NCI-H774 (cell line): ENCODE measurements around the gene CELF6.
"Not testable (repeated sequence)": the region's sequence is repeated elsewhere in the genome, so short reads cannot be mapped to it uniquely, and the experiment has no call there.

ENCODE experiments used
- DNase-seq: peaks from one replicate; lab custom pipeline; 2025; lab: John Stamatoyannopoulos, UW

Gene CELF6

DNA sequence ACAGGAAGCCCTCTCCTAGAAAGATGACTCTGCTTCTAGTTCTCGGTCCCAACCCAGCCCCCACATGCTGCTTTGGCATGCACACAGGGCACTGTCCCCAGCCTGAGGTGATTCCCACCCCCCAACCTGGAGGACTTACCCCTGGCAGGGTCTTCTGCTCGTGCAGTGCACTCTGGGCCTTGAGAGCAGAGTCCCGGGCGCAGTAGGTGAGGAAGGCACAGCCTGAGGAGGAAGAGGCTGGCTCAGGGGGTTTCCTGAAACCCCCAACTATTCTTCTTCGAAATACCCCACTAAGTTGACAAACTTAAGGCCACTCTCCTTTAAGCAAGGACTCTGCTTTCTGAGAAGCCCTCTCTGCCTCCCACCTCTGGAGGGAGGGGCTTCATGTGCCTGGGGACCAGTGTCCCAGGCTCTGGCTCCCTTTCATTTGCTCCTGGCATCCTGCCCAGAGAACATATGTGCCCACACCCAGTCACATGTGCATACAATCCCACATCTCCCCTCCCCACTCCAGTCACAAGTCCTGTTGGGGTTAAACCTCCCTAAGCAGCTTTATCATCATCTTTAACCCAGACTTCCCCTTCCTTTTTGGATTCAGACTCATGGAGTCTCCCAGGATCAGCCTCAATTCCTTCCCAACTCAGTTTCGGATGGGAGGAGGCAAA is 4.1 kb downstream of the CELF6 start:
- no peak for DNase-seq

DNA sequence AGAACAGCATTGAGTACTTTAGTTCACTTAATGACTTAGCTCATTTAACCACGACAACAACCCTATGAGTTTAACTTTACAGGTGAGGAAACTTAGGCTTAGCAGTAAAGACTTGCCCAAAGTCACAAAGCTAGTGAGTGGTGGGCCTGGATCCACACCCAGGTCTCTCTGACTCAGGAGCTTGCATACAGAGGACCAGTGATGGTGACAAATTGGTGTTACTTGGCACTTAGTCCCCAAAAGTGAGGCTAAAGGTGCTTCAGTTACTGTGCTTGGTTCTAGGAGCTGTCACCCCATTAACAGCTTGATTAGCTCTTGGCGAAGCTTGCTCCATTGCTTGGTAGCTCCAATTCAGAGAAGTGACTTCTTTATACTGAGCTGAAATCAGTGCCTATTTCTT is 6.1 kb downstream of the CELF6 start:
- no peak for DNase-seq

DNA sequence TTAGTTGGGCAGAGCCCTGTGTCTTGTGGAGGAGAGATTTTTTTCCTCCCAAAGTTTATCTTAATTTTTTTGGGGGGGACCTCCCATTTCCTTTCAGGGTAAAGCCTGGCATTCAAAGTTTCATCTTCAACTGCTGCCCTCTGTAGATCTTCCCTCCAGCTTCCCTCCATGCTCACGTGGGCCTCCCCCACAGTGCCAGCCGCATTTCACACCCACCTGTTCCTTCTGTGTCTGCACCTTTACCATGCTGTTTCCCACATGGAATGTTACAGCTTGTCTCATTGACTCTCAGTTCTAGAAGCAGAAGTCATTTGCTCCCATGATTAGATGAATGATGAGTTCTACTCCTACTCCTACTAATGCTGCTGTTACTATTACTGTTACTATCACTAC is 6.5 kb downstream of the CELF6 start:
- DNase-seq = no peak

DNA sequence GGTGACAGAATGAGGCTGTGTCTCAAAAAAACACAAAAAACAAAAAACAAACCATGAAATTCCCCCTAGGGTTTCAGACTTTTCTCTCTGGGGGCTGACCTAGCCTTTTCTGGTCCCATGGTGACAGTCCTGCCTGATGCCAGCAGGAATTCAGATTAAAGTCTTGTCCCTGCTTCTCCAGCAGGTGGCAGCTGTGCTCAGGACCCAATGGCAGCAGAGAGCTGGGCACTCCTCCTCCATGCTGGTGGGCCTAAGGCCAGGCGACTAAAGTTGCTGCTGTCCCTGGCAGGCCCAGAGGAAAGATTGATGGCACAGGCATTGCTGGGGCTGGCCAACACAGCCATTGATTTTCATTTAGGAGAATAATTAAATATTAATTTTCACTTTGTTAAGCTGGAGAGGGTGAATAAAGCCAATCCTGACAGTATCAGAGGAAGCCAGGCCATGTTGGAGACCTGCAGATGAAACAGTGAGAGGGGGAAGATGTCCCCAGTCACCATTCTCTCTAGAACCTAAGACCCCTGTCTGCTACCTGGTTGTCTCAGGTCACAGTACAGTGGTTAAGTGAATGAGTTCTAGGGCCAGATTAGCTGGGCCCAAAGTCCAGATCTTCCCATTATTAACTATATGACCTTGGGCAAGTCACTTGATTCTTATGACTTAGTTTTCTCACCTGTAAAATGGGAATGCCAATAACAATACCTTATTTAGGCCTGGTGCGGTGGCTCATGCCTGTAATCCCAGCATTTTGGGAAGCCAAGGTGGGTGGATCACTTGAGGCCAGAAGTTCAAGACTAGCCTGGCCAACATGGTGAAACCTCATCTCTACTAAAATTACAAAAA is 7.1 kb downstream of the CELF6 start:
- DNase-seq = peak; percentile 40

DNA sequence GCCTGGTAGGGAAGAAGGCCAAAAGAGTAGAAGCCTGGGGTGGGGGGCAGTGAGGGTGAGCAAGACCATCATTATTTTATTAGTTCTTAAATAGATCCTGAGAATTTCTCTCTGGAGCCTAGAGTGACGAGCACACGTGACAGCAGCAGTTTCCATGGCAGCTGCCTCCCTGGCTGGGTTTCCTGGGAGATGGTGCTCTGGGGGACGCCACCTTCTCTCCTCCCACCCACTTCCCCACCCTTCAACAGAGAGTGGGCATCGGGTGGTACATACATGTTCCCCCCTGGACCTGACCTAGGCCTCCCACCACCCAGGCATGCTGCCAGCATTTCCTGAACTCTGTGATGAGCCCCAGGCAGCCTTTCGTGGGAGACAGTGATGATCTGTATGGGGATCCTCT is 12.9 kb downstream of the CELF6 start:
- no peak for DNase-seq

DNA sequence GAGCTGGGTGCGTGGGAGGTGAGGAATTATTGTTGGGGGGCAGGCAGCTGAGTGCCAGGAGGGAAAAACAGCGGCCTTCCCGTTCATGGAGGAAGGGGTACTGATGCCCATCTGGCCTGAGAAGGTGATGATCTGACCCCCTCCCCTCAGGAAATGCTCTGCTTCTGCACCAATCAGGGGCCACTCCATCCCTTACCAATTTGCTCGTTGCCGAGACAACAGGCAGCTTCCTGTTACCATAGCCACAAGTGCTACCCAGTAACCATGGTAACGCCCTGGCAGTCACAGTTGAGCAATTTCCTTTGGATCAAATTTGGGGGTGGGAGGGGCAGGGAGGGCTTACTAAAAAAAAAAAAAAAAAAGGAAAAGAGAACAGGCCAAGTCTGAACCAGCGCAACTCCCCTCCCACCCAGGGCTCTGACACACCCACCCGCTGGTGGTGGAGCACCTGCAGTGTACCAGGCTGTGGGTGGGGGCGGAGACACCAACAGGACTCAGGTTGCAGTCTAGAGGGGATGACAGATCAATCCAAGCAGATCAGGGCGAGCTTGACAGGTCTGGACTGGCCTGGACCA is 13.7 kb downstream of the CELF6 start:
- no peak for DNase-seq

DNA sequence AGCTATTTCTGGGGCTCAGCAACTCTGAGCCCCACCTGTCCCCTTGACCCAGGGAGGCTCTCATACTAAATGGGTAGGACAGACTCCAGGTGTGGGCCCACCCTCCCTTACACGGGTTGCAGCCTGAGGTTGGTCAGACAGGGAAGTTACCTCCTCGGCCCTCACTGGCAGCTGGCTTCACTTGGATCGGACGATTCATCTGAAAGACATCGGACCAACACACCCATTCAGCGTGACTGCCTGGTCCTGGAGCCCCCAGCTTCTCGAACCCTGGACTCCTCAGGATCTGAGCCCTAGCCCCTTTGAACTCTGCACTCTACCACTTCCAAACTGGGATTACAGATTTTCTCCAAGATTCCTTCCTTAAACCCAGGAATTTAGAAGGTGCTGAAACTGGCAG is 15.4 kb downstream of the CELF6 start:
- no peak for DNase-seq

DNA sequence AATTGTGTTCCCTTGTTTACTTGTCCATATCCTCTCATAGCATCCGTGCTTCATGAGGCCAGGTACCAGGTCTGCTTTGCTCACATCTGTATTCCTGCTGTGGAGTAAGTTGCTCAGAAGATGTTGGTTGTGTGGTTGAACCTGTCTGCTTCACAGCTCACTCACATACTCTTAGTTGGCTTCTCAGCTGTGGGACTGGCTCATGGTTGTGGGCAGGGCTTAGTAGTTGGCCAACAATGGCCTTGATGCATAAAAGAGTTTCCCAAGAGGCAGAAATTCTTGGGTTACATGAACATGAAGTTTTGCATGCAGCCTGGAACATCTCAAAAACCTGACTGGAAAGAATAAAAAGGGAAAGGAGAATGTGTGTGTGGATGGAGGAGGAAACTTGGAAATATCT is 17.0 kb downstream of the CELF6 start:
- DNase-seq = no peak

DNA sequence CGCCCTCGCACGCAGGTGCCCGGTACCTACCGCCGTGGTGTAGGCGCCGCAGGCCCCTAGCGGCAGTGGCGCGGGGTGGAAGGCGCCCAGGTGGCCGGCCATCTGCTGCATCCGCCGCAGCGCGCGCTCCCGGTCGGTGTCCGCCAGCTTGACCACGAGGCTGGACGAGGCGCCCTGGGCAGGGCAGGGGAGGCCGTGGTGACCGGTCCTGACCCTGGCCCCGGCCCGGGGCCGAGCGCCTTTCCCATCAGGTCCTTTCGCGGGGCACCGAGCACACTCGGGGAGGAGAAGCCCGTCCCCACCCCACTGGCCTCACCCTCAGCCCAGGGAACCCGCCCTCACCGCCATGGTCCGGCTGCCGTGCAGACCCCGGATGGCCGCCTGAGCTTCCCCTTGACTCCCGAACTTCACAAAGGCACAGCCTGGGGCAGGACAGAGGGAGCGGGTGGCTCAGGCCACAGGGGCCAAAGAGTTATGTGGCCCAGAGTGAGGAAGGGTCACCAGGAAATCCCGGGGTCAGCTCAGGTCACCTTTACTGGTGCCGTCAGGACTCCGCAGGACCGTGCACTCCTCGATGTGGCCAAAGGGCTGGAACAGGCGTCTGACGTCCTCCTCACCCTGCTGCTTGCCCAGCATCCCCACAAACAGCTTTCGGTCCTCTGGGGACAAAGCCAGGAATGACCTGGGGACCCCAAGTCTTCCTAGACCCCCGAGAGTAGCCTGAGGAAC is 30.2 kb downstream of the CELF6 start:
- no peak for DNase-seq

DNA sequence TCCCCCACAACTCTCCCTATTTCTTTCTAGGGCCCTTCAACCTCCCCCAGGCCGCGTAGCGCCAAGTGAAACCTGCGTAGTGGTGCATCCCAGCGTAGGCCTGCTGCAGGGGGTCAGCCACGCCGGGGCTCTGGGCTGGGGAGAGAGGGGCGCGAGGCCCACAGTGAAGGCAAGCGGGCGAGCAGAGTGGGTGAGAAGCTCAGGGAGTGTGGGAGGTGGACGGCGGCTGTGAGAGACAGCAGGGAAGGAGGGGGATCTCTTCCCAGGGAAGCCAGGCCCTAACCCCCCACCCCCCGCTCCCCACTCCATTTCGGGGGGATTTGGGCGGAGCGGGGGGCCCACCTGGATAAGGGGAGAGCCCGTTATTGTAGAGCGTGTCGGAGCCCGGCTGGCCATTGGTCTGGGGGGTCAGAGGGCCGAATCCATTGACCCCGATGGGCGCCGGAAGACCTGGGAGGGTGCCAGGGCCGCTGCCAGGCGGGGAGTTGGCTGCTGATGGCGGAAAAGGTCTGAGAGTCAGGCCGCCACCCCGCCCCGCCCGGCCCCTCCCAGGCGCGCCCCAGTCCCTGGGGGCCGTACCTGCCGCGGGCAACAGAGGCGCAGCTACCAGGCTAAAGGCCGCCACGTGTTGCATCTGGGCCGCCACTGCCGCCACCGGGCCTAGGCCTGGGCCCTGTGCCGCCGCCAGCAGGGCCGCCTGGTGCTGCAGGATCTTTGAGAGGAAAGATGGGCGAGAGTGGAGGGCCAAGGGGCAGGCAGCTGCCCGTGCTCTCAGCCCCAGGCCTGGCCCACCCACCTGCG is 31.0 kb downstream of the CELF6 start:
- no peak for DNase-seq

DNA sequence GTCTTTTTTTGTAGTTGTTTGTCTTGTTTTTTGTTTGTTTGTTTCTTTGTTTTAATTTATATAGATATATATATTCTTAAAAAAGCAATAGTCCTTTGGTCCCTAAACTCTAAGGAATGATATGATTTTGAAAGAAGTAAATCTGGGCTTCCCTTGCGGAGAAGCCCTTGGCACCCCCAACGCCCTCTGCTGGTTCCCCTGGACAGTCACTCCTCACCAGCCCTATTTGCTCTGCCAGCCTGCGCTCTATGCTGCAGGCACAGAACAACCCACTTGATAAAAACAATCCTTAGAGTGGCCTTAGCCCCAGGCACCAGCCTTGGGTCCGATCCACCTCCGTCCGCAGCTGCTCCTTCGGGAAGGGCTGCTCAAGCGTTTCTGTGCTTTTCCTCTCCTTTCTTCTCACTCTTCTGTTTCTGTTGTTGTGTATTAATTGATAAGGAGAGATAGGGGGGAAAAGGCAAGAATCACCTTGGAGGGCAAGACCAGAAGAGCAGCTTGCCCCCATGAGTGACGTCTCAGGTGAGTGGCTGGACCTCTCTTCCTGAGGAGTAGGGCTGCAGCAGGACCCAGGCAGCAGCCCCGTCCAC is 33.9 kb downstream of the CELF6 start:
- no peak for DNase-seq

DNA sequence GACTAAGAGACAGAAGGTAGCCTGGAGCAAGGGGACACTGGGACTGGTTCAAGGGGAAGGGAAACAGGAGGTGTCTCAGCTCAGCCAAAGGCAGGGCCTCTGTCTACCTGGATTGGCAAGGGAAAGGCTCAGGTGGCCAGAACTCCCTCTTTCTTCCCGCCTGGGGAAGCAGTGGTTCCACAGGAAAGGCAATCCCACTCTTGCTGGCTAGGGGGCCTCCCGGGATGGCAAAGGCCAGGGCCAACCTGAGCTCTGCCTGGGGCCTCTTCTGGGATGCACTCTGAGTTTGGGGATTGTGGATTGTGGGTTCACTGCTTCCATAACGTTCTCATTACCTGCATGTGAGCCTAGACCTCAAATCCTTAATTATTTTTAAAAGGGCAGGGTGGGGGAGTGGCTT is 34.6 kb downstream of the CELF6 start:
- no peak for DNase-seq

DNA sequence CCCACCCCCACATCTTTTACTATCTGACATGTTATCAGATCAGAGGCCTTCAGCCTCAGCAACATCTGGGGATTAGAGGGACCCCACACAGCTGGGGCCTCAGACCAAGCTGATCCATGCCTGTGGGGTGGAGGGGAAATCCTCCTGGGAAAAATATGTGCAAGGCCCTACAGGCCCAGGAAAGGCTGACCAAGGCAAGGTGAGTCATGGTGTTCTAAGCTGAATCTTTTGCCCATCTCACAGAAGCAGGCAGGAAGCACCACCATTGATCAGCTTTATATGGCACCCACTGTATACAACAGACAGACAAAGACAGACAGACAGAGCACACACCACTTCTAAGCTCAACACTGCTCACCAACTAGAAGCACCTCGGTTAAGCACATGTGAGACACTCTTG is 35.2 kb downstream of the CELF6 start:
- no peak for DNase-seq

DNA sequence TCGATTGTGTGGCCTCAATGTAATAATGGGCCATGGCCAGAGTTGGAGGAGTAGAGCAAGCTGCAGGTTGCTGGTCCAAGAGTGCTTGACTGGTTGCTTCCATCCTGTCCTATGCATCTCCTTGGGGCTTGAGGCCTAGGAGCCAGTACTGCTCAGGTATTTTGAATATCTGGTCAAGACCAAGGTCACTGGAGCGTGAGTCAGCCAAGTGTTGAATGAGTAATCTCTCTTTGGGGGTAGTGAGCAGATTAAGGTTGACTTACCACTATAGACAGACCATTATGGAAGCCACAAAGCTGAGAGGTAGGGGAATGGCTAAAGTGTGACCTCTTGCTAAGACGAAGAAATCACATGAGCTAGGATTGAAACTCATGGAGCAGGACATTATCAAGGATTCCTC is 38.2 kb downstream of the CELF6 start:
- DNase-seq = no peak

DNA sequence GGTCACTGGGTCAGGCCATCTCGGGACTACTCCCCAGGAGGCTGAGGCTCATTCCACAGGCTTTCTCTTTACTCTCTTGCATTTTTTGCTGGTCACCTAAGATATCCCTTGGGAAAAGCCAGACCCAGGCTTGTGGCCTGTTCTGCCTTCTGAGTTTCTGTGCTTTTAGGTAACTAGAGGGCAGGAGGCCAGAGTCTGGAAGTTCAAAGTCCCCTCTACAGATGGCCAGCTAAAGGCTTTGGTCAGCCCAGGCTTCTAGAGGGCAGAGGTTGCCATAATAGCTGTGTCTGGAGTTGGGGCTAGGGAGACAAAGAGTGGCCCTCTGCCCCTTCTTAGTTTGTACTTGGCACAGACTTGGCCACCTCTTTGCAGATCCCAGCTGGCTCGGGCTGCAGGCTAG is 39.2 kb downstream of the CELF6 start:
- no peak for DNase-seq

DNA sequence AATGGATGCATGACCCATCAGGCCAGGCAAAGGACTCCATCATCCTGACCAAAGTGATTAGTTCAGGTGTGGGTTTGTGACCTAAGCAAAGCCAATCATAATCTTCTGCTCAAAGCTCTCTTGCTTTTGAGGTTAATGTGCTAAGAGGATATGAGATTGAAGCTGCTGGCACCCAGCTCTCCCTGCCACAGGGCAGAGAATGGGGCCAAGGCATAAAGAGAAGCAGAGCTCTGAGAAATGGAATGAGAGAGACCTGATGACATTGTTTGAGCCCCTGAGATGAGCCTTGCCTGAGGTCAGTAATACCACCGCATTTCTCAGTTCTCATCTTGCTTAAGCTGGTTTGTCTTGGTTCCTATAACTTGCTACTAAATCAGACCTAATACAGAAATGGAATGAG is 41.2 kb downstream of the CELF6 start:
- DNase-seq = no peak

DNA sequence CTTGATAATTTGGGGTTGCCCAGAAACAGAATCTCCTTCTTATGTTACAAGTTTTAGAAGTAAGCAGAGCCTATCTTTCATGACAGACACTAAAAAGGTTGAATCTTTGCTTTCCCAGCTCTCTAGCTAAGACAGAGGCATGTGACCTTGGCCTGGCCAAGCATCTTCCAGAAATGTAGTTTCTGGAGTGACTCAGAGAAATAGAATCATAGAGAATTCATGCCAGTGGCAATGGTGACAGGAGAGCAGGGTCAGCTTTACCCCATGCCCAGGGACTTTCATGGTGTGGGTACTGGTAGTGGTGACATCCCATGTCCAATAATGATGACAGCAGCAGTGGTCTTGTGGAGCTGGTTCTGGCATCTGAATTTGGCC is 43.6 kb downstream of the CELF6 start:
- no peak for DNase-seq

DNA sequence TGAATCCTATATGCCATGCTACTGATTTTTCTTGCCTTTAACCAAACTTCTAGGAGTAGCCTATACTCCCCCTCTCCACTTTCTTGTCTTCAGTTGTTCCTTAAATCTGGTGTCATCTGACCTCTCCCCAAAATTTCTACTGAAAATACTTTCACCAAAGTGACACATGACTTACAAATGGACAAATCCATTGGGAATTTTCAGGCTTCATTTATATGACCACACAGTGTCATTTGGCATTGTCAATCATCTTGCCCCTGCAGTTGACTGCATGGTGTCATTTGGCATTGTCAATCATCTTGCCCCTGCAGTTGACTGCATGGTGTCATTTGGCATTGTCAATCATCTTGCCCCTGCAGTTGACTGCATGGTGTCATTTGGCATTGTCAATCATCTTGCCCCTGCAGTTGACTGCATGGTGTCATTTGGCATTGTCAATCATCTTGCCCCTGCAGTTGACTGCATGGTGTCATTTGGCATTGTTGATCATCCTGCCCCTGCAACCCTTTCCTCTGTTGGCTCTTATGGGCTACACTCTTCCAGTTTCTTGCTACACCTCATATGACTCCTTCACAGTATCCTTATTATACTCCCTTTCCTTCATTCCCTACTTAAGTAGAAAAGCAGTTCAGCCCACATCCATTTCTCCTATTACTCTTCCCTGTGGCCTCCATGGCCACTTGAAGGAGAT is 44.2 kb downstream of the CELF6 start:
- not testable (repeated sequence) for DNase-seq

DNA sequence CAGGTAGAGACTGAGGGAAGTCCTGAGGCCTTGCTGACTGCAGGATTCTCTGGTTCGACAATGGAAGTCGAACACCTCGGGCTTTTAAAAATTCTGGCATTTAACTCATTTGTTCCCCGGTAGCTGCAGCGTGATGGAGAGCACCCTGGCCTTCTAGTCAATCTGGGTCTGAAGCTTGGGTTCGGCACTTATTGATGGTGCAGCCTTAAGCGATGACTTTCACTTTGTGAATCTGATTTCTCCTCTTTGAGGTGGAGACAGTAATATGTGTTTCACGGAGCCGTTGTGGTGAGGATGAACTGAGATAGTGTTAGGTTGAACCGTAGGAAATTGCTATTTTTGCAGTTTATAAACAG is 47.0 kb downstream of the CELF6 start:
- no peak for DNase-seq

DNA sequence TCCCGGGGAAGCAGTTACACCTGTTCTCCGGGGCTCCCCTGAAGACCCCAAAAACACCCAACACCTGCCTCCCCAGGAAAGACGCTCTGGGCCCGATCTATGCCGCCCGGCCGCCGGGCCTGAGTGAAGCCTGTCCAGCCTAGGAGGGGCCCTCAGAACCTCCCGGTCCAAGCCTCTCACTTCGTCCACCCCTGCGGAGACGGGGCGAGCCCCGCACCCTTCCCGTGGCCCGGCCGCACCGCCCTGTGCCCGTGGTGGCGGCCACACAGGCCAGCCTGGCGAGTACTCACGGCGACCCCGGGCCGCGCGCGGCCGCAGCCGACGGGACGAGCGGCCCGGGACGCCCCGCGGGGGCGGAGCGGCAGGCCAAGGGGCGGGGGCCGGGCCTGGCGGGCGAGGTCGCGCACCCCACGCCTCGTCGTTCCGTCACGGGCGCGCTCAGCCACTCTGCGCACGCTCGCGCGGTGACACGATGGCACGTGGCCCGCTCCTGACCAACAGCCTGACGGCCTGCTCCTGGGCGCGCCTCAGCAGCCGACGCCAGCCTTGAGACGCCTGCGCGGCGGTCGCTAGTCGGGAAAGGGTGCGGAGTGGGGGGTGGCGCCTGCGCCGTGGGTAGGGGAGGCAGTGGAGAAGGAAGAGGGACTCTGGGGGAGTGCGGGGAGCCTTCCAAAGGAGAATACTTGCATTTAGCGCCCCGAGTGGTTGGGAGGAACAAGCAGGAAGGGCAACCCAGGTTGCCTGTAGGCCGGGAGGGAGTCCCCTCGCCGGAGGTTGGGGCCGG is 47.6 kb downstream of the CELF6 start, which contains the start of gene PARP6:
Gene PARP6, minus strand, starts transcription at position 342 of the 784 bp plus-strand sequence. CDS start 5,077 bp downstream, outside the sequence.
- peak; percentile 98 for DNase-seq
